SK-N-SH (cell line): ENCODE data around the gene NR2F1-AS1.

ENCODE experiments used
- CTCF ChIP-seq: fragments of 200-600 bp; sonication (generic); IDR thresholded peaks from 2 replicates; pipeline ENCODE4 v1.6.1; 2017; ENCODE audit warnings: antibody characterized with exemption, mild to moderate bottlenecking, moderate library complexity
- ELF1 ChIP-seq: IDR thresholded peaks from 2 replicates; pipeline ENCODE4 v1.4.0; 2012
- EP300 ChIP-seq, 2 experiments: IDR thresholded peaks; 2 replicates each; pipeline versions ENCODE4 v1.4.0 to v1.6.1; 2012; ENCODE audit warnings: borderline replicate concordance in 1 of 2, low read depth in 1 of 2, low read length in 1 of 2
- EZH2phosphoT487 ChIP-seq: fragments of 200-600 bp; sonication (generic); IDR thresholded peaks from 2 replicates; pipeline ENCODE4 v1.6.1; 2017; ENCODE audit warnings: low read depth, mixed run types, mild to moderate bottlenecking, antibody characterized with exemption, moderate library complexity, borderline replicate concordance
- GABPA ChIP-seq: IDR thresholded peaks from 2 replicates; pipeline ENCODE4 v1.4.0; 2012; ENCODE audit warnings: low read depth, mild to moderate bottlenecking
- IRF3 ChIP-seq: fragments of 150-350 bp; IDR thresholded peaks from 2 replicates; pipeline ENCODE4 v1.6.1; 2016; ENCODE audit warnings: mild to moderate bottlenecking, low read depth, low read length
- MAX ChIP-seq: IDR thresholded peaks from 2 replicates; pipeline ENCODE4 v1.4.0; 2012; ENCODE audit warnings: low read depth
- MXI1 ChIP-seq: IDR thresholded peaks from 2 replicates; pipeline ENCODE4 v1.6.1; 2012; ENCODE audit warnings: mild to moderate bottlenecking, low read depth, low read length, improper control_type of control experiment
- POLR2AphosphoS5 ChIP-seq: IDR thresholded peaks from 2 replicates; pipeline ENCODE4 v1.6.1; 2012; ENCODE audit warnings: low read depth, low read length
- REST ChIP-seq: IDR thresholded peaks from 2 replicates; pipeline ENCODE4 v1.6.1; 2012; ENCODE audit warnings: mild to moderate bottlenecking, low read depth, low read length, moderate library complexity
- RFX5 ChIP-seq: IDR thresholded peaks from 2 replicates; pipeline ENCODE4 v1.6.1; 2012; ENCODE audit warnings: mild to moderate bottlenecking, improper control_type of control experiment, low read length
- SMC3 ChIP-seq: IDR thresholded peaks from 2 replicates; pipeline ENCODE4 v1.6.1; 2012; ENCODE audit warnings: low read depth, low read length, improper control_type of control experiment
- TAF1 ChIP-seq: IDR thresholded peaks from 2 replicates; pipeline ENCODE4 v1.6.1; 2012; ENCODE audit warnings: low read depth, mild to moderate bottlenecking, low read length, moderate library complexity, borderline replicate concordance
- YY1 ChIP-seq: IDR thresholded peaks from 2 replicates; pipeline ENCODE4 v1.4.0; 2012; ENCODE audit warnings: low read depth, mild to moderate bottlenecking

GRCh38 chr5:93477816-93478215 is 103.2 kb downstream of the NR2F1-AS1 start:
- no peak for TF ChIP-seq CTCF
- TF ChIP-seq MAX: no peak
- TF ChIP-seq EZH2phosphoT487: no peak
- TF ChIP-seq POLR2AphosphoS5: no peak
- no peak for TF ChIP-seq ELF1
- no peak for TF ChIP-seq EP300 (IDR thresholded peaks at IDR 0.05; ENCODE audit: borderline replicate concordance in 1 of 2, low read depth in 1 of 2, low read length in 1 of 2)
- no peak for TF ChIP-seq MXI1
- no peak for TF ChIP-seq GABPA
- TF ChIP-seq IRF3: no peak
- TF ChIP-seq RFX5: no peak
- TF ChIP-seq SMC3: no peak
- no peak for TF ChIP-seq REST
- no peak for TF ChIP-seq YY1
- TF ChIP-seq TAF1: no peak
